HFFc6 (cell line): Measurements from ENCODE around the gene ECPAS. TPM values are rescaled to one million over a fixed set of nuclear protein-coding genes. Genes with fewer than 3 reads are reported as not detected.

ENCODE experiments used
- DNase-seq: peaks from one replicate; pipeline ENCODE4 v3.0.0-alpha.2; 2018
- H3K27ac Mint-ChIP-seq: 2 replicates; pipeline ENCODE4 v1.8.0; 2020; ENCODE audit warnings: mild to moderate bottlenecking, mixed read lengths
- H3K27me3 Mint-ChIP-seq: 2 replicates; pipeline ENCODE4 v1.8.0; 2021; ENCODE audit warnings: mild to moderate bottlenecking, moderate library complexity, mixed read lengths; ENCODE audit not compliant: insufficient read depth
- H3K36me3 Mint-ChIP-seq: 2 replicates; pipeline ENCODE4 v1.8.0; 2021; ENCODE audit warnings: low read depth, mixed read lengths
- H3K4me1 Mint-ChIP-seq: 2 replicates; pipeline ENCODE4 v1.8.0; 2020; ENCODE audit warnings: low read depth, mixed read lengths
- H3K4me3 Mint-ChIP-seq: 2 replicates; pipeline ENCODE4 v1.8.0; 2020; ENCODE audit warnings: mild to moderate bottlenecking, moderate library complexity, mixed read lengths
- H3K9me3 Mint-ChIP-seq: 2 replicates; pipeline ENCODE4 v1.8.0; 2020; ENCODE audit warnings: mild to moderate bottlenecking, mixed read lengths
- CTCF ChIP-seq: fragments of 200-600 bp; sonication (generic); IDR thresholded peaks from 2 replicates; pipeline ENCODE4 v1.5.0; 2021; ENCODE audit warnings: antibody characterized with exemption, mild to moderate bottlenecking
- total RNA-seq, 6 experiments: library from RNA; stranded (reverse); fragmentation: NEBNext Ultra II Directional; extraction: Animal tissue kit (Norgen Biotek cat#: 25700); gene quantifications; 2 replicates in 1 of 6; 3 replicates in 5 of 6; pipeline ENCODE4 v1.2.3, GENCODE V29; 2021

The ECPAS gene
- total RNA-seq, 6 experiments from 2014 or later, result 69.8 to 87.7 (median 77.6) TPM

DNA sequence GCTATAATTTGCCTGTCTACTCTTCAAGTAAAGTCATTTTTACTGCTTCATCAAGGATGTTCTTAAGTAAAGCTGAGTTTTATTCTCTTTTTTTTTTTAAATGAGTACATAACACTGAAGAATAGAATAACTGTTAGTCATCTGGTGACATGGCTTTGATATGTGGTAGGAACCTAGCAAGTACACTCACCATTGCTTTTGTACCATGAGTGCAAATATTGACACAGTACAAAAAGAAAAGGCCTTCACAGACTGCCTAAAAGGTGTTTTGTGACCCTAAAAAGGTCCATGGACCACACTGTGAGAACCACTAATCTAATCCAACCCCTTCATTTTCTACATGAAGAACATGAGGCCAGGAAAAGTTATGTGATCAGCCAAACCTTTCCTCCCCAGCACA is 55.0 kb downstream of the ECPAS start:
- DNase-seq, result peak; percentile 12
- no peaks in the 10 kb centered on the region for H3K9me3 Mint-ChIP-seq
- H3K4me1 Mint-ChIP-seq, result peaks cover 33% of the 10 kb centered on the region
- TF ChIP-seq CTCF, result no peak
- no peak overlapping the region for H3K27ac Mint-ChIP-seq
- H3K36me3 Mint-ChIP-seq, result peaks cover 39% of the 10 kb centered on the region
- H3K27me3 Mint-ChIP-seq, result no peaks in the 10 kb centered on the region
- no peak overlapping the region for H3K4me3 Mint-ChIP-seq

- DNase-seq, result peak; percentile 55
- peak overlapping the region; percentile 26; the same call in 1 of the 2 replicates for H3K27ac Mint-ChIP-seq
These were observed 57.0 kb downstream of the ECPAS start for GRCh38 chr9:111427186-111427585.

GRCh38 chr9:111423389-111423788 is 60.8 kb downstream of the ECPAS start:
- H3K4me3 Mint-ChIP-seq, result no peak overlapping the region
- peaks cover 53% of the 10 kb centered on the region for H3K36me3 Mint-ChIP-seq
- H3K4me1 Mint-ChIP-seq, result peaks cover 22% of the 10 kb centered on the region
- H3K9me3 Mint-ChIP-seq, result no peaks in the 10 kb centered on the region
- no peak overlapping the region for H3K27ac Mint-ChIP-seq
- no peak for DNase-seq
- TF ChIP-seq CTCF, result no peak
- H3K27me3 Mint-ChIP-seq, result no peaks in the 10 kb centered on the region; the same call in none of the 2 replicates

More at GRCh38 chr9:111427186-111427585, 57.0 kb downstream of the ECPAS start:
- H3K4me3 Mint-ChIP-seq, result no peak overlapping the region; the same call in 1 of the 2 replicates
- H3K27me3 Mint-ChIP-seq, result no peaks in the 10 kb centered on the region; the same call in 1 of the 2 replicates
- TF ChIP-seq CTCF, result no peak
- peaks cover 33% of the 10 kb centered on the region for H3K4me1 Mint-ChIP-seq
- H3K36me3 Mint-ChIP-seq, result peaks cover 50% of the 10 kb centered on the region
- H3K9me3 Mint-ChIP-seq, result no peaks in the 10 kb centered on the region

- Mint-ChIP-seq H3K4me1 (0 out of 2 replicates have a peak, but pooled peaks cover 4% of the 10 kb centered on the region), H3K36me3 (peaks cover 61% of the 10 kb centered on the region), H3K4me3 (no peak overlapping the region)
These were observed 69.8 kb downstream of the ECPAS start for GRCh38 chr9:111414406-111414805.

DNA sequence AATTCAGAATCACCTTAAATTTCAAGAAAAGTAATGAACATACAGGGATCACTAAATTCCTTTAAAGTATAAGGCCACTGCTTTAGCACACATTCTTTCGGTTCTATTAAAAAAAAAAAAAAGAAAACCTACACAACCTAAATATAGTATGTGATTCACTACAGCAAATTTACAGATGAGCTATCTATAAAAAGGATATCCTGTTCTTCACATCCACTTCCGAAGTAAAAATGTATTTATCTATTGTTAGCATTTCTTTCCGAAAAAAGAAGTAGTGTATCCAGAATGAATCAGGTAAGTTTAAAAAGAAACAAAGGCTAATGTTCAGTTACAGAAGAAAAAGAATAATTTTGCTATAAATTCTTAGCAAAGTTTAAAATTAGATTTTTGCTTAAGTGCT is 70.2 kb downstream of the ECPAS start:
- no peak for TF ChIP-seq CTCF
- Mint-ChIP-seq H3K4me1 (0 out of 2 replicates have a peak, but pooled peaks cover 4% of the 10 kb centered on the region), H3K36me3 (peaks cover 63% of the 10 kb centered on the region), H3K4me3 (no peak overlapping the region), H3K27ac (no peak overlapping the region), H3K27me3 (no peaks in the 10 kb centered on the region; the same call in 1 of the 2 replicates), H3K9me3 (no peaks in the 10 kb centered on the region)
- DNase-seq, result no peak

More at GRCh38 chr9:111414406-111414805, 69.8 kb downstream of the ECPAS start:
- no peaks in the 10 kb centered on the region; the same call in 1 of the 2 replicates for H3K27me3 Mint-ChIP-seq
- DNase-seq, result no peak
- no peak for TF ChIP-seq CTCF
- no peaks in the 10 kb centered on the region for H3K9me3 Mint-ChIP-seq
- H3K27ac Mint-ChIP-seq, result no peak overlapping the region
